ENCODE results near the gene RNF187. TPM values are rescaled to one million over a fixed set of nuclear protein-coding genes. Genes with fewer than 3 reads are reported as not detected.

Gene RNF187
- total RNA-seq (2012; rRNA removed) (13.6 and 14.0 TPM in 2 replicates), polyA plus RNA-seq (2012; rRNA removed) (55.4 and 60.2 TPM in 2 replicates), Bru-seq, nascent RNA (percentile 67 among the genes with signal in this experiment), BruChase-seq, experiment 1, labeled RNA remaining after a 6-hour chase (percentile 79 among the genes with signal in this experiment), BruChase-seq, experiment 2, labeled RNA remaining after a 2-hour chase (percentile 70 among the genes with signal in this experiment)
- polyA plus RNA-seq (2012; cell fraction: cytosol; rRNA removed): 66.0 and 74.1 TPM in 2 replicates
- 23.7 and 33.7 TPM in 2 replicates for polyA plus RNA-seq (2012; cell fraction: nucleus; rRNA removed; ENCODE audit: low replicate concordance)
- long read RNA-seq, transcript RNF187-201 (4 exons, 3,017 nt): major isoform, 233 of 329 reads
- long read RNA-seq, partial matches to known transcripts: 15 of 329 reads
- long read RNA-seq, other reads (novel, unspliced or antisense): 81 of 329 reads

DNA sequence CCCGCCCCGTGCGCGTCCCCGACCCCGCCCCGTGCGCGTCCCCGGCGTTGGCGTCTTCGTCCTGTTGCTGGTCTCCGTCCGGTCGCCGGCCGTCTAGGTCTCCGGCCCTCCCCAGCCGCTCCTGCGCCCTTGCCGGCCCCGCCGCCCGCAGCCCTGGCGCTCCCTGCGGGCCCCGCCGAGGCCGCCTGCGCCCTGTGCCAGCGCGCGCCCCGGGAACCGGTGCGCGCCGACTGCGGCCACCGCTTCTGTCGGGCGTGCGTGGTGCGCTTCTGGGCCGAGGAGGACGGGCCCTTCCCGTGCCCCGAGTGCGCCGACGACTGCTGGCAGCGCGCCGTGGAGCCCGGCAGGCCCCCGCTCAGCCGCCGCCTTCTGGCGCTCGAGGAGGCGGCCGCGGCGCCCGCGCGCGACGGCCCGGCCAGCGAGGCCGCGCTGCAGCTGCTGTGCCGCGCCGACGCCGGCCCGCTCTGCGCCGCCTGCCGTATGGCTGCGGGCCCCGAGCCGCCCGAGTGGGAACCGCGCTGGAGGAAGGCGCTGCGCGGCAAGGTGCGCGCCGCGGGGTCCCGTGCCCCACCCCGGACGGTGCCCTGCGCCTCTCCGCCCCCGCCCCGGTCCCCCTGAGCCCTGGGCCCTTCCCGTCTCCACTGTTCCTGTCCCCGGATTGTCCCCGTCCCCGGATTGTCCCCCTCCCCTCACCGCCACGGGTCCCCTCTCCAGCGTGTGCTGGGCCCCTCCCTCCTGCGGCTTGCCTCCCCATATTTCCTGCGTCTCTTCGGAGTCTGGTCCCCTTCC is at the start of gene RNF187:
TSS of gene RNF187 (plus strand) at position 47 of the 789 bp plus-strand sequence.
- WGBS, 2 experiments (ENCODE audit: extremely low coverage in 2 of 2, insufficient read length in 1 of 2): 1% methylated on average over 44 of the region's 113 CpGs; no CpG with 5 or more reads in 1 of the 2 experiments
- H3K79me1 ChIP-seq (ENCODE audit: low read depth in 1 of 2, low read length in 2 of 2): peaks cover 28 to 46% of the 10 kb centered on the region in 2 experiments
- H2BK120ac ChIP-seq (ENCODE audit: low read depth, low read length): peak within 1 kb of the TSS; percentile 100
- peak within 1 kb of the TSS; percentile 70 for H3K4me3 ChIP-seq (ENCODE audit: insufficient read depth, low read depth, low read length)
- peak within 1 kb of the TSS; percentile 100 for H2BK5ac ChIP-seq (ENCODE audit: low read depth, low read length, poor library complexity, severe bottlenecking)
- H2AFZ ChIP-seq (replicated peaks; ENCODE audit: low read length, poor library complexity): peak within 1 kb of the TSS; percentile 100
- H4K8ac ChIP-seq (ENCODE audit: low read depth in 2 of 2, low read length in 2 of 2): peak within 1 kb of the TSS; percentile 48 to 99
- DNase-seq (peak; percentile 18), ATAC-seq (ENCODE audit: low read depth) (peak; percentile 86)
- H2BK15ac ChIP-seq (ENCODE audit: low read depth, low read length): peak within 1 kb of the TSS; percentile 58; the same call in 1 of the 3 replicates
- in situ Hi-C loops (cut with MboI; ENCODE audit: low sequenced_read_pairs) (no loop called here), intact Hi-C loops (cut with micrococcal nuclease) (no loop called here), dilution Hi-C loops (cut with HindIII; ENCODE audit: low sequenced_read_pairs, unreplicated experiment) (no loop called here)
- CTCF ChIA-PET: no interaction called here
- peak within 1 kb of the TSS; percentile 89 for H3K9ac ChIP-seq (ENCODE audit: low read depth, low read length)
- peak within 1 kb of the TSS; percentile 99 for H3K14ac ChIP-seq (replicated peaks; ENCODE audit: low read depth, low read length)
- peaks cover 20% of the 10 kb centered on the region for H3K9me1 ChIP-seq (ENCODE audit: insufficient read depth, low read length)
- peak within 1 kb of the TSS; percentile 96 for H2AK9ac ChIP-seq (replicated peaks; ENCODE audit: low read depth, low read length, poor library complexity)
- H3K27ac ChIP-seq (ENCODE audit: insufficient read depth, low read length): peak within 1 kb of the TSS; percentile 97
- H3K18ac ChIP-seq (ENCODE audit: low read depth, low read length): peak within 1 kb of the TSS; percentile 100
- H3K23ac ChIP-seq (ENCODE audit: low read depth, low read length): peak within 1 kb of the TSS; percentile 100
- H3K36me3 ChIP-seq (ENCODE audit: control insufficient read depth, insufficient read depth, low read length): peaks cover 24% of the 10 kb centered on the region
- peak within 1 kb of the TSS; percentile 99 for H2BK20ac ChIP-seq (ENCODE audit: low read depth, low read length)
- H3K4me2 ChIP-seq (ENCODE audit: low read depth, low read length): peak within 1 kb of the TSS; percentile 97
- peak within 1 kb of the TSS; percentile 56 for H2AK5ac ChIP-seq (ENCODE audit: low read depth, low read length)
- peaks cover 5% of the 10 kb centered on the region for H4K20me1 ChIP-seq (ENCODE audit: insufficient read depth, low read length)
- POLR2A ChIA-PET (ENCODE audit: unreplicated experiment): interaction anchor here (0.6 kb wide), 1 partner anchor 323 kb away, joined by 22 read pairs; no protein-coding TSS in a partner anchor
- peak within 1 kb of the TSS; percentile 98 for H4K5ac ChIP-seq (ENCODE audit: low read depth, low read length)
- no peaks in the 10 kb centered on the region for H3K27me3 ChIP-seq (ENCODE audit: control insufficient read depth, insufficient read depth, low read length)
- TF ChIP-seq MXI1 (IDR thresholded peaks at IDR 0.05; ENCODE audit: borderline replicate concordance, low read depth, low read length) (peak; percentile 17; the same call in 1 of the 2 replicates), RFX5 (IDR thresholded peaks at IDR 0.05; ENCODE audit: low read depth, low read length) (no peak), MAZ (IDR thresholded peaks at IDR 0.05; ENCODE audit: borderline replicate concordance, low read depth, low read length) (peak; percentile 36; the same call in 1 of the 2 replicates)
- H3K4me1 ChIP-seq (ENCODE audit: control insufficient read depth, insufficient read depth, low read length): peaks cover 18% of the 10 kb centered on the region
- peak within 1 kb of the TSS; percentile 99 for H4K91ac ChIP-seq (ENCODE audit: insufficient read depth, low read depth, low read length)
- no TSS peak for BruUV-seq (replicated peaks)
- H3K9me3 ChIP-seq (ENCODE audit: control insufficient read depth, insufficient read depth, low read length): no peaks in the 10 kb centered on the region
- H3K56ac ChIP-seq (ENCODE audit: extremely low read depth, insufficient read depth, low read length): peak within 1 kb of the TSS; percentile 90
- H3K4ac ChIP-seq (ENCODE audit: low read depth, low read length): peak within 1 kb of the TSS; percentile 99
